ENCODE results near the gene COASY.

DNA sequence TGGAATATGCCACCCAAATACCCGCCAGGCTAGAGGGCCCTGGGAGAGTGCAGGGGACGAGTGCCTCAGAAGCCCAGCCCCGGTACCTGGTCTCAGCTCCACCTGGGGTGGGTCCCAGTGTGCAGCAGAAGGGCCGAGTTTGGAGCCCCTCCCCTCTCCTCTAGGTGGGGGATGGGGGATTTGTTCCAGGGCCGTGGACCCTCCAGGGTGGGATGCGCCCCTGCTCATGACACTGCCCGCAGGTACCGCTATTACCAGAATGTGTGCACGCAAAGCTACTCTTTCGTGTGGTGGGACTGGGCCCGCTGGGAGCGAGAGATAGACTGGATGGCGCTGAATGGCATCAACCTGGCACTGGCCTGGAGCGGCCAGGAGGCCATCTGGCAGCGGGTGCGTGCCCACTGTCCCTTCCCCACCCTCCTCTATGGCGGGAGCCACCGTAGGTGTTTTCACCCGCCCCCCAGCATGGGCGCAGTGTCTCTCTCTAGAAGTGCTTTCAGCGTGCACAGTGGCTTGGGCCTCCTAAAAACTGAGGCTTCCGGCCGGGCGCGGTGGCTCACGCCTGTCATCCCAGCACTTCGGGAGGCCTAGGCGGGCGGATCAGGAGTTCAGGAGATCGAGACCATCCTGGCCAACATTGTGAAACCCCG, 24.7 kb upstream of the COASY start:
- TF ChIP-seq, protein P1, sequence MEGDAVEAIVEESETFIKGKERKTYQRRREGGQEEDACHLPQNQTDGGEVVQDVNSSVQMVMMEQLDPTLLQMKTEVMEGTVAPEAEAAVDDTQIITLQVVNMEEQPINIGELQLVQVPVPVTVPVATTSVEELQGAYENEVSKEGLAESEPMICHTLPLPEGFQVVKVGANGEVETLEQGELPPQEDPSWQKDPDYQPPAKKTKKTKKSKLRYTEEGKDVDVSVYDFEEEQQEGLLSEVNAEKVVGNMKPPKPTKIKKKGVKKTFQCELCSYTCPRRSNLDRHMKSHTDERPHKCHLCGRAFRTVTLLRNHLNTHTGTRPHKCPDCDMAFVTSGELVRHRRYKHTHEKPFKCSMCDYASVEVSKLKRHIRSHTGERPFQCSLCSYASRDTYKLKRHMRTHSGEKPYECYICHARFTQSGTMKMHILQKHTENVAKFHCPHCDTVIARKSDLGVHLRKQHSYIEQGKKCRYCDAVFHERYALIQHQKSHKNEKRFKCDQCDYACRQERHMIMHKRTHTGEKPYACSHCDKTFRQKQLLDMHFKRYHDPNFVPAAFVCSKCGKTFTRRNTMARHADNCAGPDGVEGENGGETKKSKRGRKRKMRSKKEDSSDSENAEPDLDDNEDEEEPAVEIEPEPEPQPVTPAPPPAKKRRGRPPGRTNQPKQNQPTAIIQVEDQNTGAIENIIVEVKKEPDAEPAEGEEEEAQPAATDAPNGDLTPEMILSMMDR (IDR thresholded peaks at IDR 0.05 in 8 of 11, conservative IDR thresholded peaks at IDR 0.05 in 3 of 11): no peak
- TF ChIP-seq POLR2A (IDR thresholded peaks at IDR 0.05) (no peak), POLR2AphosphoS5 (IDR thresholded peaks at IDR 0.05) (peak in 1 of 3 donors; percentile 5)

Measured in spleen (tissue), 7 donors.